Activated CD8-positive, alpha-beta T cell treated with anti-CD3 and anti-CD28 coated beads for 36 hours (primary cell): ENCODE measurements around the gene LMX1B. TPM values are rescaled to one million over a fixed set of nuclear protein-coding genes. Genes with fewer than 3 reads are reported as not detected.

ENCODE experiments used
- ATAC-seq: fragments of 200-7000 bp; cut with Tn5 transposase; one replicate; pipeline ENCODE4 v1.10.0; 2021; ENCODE audit warnings: mild to moderate bottlenecking, moderate library complexity
- CTCF ChIA-PET: fragments of 350-600 bp; sonication (Branson Sonifier 250); formaldehyde crosslinking; loops from one replicate; lab custom pipeline; 2021; ENCODE audit warnings: antibody characterized with exemption; lab: Charles Lee
- POLR2A ChIA-PET: fragments of 350-600 bp; sonication (Branson Sonifier 250); formaldehyde crosslinking; loops from one replicate; lab custom pipeline; 2021; ENCODE audit warnings: antibody characterized with exemption; lab: Charles Lee
- DNase-seq: peaks from one replicate; pipeline ENCODE4 v3.0.0-alpha.2; 2020
- H3K27ac Mint-ChIP-seq: one replicate; pipeline ENCODE4 v1.8.0; 2021; ENCODE audit warnings: mild to moderate bottlenecking, mixed read lengths
- H3K27me3 Mint-ChIP-seq: one replicate; pipeline ENCODE4 v1.8.0; 2021; ENCODE audit warnings: mixed read lengths
- H3K36me3 Mint-ChIP-seq: one replicate; pipeline ENCODE4 v1.8.0; 2021; ENCODE audit warnings: low read depth, mixed read lengths
- H3K4me1 Mint-ChIP-seq: one replicate; pipeline ENCODE4 v1.8.0; 2021; ENCODE audit warnings: low read depth, mixed read lengths
- H3K4me3 Mint-ChIP-seq: one replicate; pipeline ENCODE4 v1.8.0; 2021; ENCODE audit warnings: mild to moderate bottlenecking, moderate library complexity, mixed read lengths
- H3K9me3 Mint-ChIP-seq: one replicate; pipeline ENCODE4 v1.8.0; 2021; ENCODE audit warnings: mixed read lengths
- intact Hi-C: fragments of 100-400 bp; cut with micrococcal nuclease; formaldehyde crosslinking; loops from one replicate; pipeline ENCODE4 v1.10.0; 2022
- total RNA-seq, 2 experiments: library from RNA; stranded (reverse); gene quantifications; one replicate each; pipeline ENCODE4 v1.2.3, GENCODE V29; 2021
- TF ChIP-seq, protein P1 (sequence below): fragments of 200-600 bp; IDR thresholded peaks from one replicate; pipeline ENCODE4 v1.8.0; 2022; ENCODE audit warnings: antibody characterized with exemption, mild to moderate bottlenecking

LMX1B gene
- total RNA-seq, 2 experiments from 2014 or later, result not detected

DNA sequence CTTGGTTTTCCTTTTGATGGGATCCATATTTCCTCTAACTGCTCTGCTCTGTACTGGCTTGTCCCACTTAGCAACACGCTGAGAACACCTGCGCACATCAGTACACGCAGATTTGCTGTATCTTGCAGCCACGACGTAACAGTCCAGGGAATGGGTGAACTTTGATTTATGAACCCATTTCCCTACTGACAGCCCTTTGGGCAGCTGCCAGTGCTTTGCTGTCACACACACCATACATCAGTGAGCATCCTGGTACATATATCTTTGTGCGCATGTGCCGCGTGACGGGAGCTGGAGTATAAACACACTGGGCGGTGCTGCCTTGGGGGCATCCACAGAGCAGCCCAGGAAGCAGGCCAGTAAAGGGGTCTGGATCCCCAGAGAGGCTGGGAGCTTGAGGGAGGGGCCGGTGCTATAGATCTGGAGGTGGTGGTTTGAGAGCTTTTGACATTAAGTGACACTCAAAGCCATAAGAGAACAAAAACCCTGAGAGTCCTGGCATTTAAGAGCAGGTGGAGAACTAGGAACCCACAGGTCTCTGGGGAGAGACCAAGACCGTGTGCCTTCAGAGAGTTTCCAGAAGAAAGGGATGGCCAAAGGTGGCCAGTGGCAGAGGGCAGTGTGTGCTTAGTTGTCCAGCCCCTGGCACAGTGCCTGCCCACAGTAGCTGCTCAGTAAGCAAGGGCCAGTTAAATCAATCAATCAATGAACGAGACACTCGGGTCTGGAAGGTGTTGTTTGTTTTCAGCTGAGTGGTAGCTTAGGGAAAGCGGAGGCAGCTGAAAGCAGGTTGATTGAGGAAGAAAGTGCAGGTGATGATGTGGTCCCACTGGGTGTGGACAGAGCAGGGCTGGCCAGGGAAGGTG is 53.7 kb downstream of the LMX1B start:
- intact Hi-C loops, result no loop called here
- peaks cover 27% of the 10 kb centered on the region for H3K27me3 Mint-ChIP-seq
- no peak overlapping the region for H3K27ac Mint-ChIP-seq
- no peaks in the 10 kb centered on the region for H3K36me3 Mint-ChIP-seq
- no peak for ATAC-seq
- H3K4me1 Mint-ChIP-seq, result no peaks in the 10 kb centered on the region
- TF ChIP-seq, protein P1, sequence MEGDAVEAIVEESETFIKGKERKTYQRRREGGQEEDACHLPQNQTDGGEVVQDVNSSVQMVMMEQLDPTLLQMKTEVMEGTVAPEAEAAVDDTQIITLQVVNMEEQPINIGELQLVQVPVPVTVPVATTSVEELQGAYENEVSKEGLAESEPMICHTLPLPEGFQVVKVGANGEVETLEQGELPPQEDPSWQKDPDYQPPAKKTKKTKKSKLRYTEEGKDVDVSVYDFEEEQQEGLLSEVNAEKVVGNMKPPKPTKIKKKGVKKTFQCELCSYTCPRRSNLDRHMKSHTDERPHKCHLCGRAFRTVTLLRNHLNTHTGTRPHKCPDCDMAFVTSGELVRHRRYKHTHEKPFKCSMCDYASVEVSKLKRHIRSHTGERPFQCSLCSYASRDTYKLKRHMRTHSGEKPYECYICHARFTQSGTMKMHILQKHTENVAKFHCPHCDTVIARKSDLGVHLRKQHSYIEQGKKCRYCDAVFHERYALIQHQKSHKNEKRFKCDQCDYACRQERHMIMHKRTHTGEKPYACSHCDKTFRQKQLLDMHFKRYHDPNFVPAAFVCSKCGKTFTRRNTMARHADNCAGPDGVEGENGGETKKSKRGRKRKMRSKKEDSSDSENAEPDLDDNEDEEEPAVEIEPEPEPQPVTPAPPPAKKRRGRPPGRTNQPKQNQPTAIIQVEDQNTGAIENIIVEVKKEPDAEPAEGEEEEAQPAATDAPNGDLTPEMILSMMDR, result no peak
- no peaks in the 10 kb centered on the region for H3K9me3 Mint-ChIP-seq
- no peak overlapping the region for H3K4me3 Mint-ChIP-seq
- ChIA-PET POLR2A (no interaction called here), CTCF (interaction anchor here (0.9 kb wide), 1 partner anchor 23 kb away, joined by 3 read pairs; no protein-coding TSS in a partner anchor)
- DNase-seq, result no peak

DNA sequence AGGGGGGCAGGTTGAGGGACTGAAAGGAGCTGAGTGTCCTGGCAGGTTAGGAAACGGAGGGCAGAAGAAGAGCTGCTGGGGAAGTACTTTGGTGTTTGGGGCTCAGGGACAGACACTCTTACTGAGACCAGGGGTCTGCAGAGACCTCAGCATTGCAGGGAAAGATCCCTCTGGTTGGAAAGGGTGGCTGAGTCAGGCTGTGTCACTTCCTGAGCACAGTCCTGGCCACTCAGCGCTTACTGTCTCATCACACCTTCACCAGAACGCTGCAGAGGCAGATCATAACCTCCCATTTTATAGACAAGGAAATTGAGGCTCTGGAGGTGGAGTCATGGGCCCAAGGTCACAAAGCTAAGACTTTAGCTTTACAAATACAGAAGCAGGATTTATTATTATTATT is 54.3 kb downstream of the LMX1B start:
- TF ChIP-seq, protein P1, result no peak
- Mint-ChIP-seq H3K36me3 (no peaks in the 10 kb centered on the region), H3K4me1 (no peaks in the 10 kb centered on the region), H3K27ac (no peak overlapping the region), H3K4me3 (no peak overlapping the region), H3K27me3 (peaks cover 26% of the 10 kb centered on the region), H3K9me3 (no peaks in the 10 kb centered on the region)
- ChIA-PET CTCF (interaction anchor here (0.9 kb wide), 1 partner anchor 22 kb away, joined by 3 read pairs; no protein-coding TSS in a partner anchor), POLR2A (interaction anchor here (0.6 kb wide), 1 partner anchor 31 kb away, joined by 3 read pairs; no protein-coding TSS in a partner anchor)
- intact Hi-C loops, result no loop called here
- ATAC-seq (no peak), DNase-seq (no peak)

DNA sequence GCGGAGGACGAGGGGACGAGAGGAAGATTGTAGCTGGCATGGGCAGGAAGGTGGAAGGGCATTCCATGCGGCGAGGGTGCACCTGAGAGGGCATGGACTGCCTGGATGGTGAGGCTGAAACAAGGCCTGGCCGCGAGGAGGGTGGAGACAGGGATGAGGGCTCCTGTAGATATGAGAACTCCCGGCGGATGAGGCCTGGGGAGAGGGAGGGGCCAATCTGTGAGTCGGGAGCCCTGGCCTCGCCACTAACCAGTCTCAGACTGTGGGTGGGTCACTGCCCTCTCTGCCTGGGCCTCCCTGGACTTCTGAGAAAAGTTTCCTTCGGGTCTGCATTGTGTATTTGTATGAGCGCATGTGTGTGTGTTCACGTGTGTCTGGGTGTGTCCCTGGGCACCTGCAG is 55.4 kb downstream of the LMX1B start:
- TF ChIP-seq, protein P1, result no peak
- intact Hi-C loops, result no loop called here
- Mint-ChIP-seq H3K4me3 (no peak overlapping the region), H3K27ac (no peak overlapping the region), H3K36me3 (no peaks in the 10 kb centered on the region), H3K9me3 (no peaks in the 10 kb centered on the region), H3K27me3 (peaks cover 30% of the 10 kb centered on the region), H3K4me1 (no peaks in the 10 kb centered on the region)
- ChIA-PET POLR2A (no interaction called here), CTCF (no interaction called here)
- ATAC-seq, result no peak
- no peak for DNase-seq

DNA sequence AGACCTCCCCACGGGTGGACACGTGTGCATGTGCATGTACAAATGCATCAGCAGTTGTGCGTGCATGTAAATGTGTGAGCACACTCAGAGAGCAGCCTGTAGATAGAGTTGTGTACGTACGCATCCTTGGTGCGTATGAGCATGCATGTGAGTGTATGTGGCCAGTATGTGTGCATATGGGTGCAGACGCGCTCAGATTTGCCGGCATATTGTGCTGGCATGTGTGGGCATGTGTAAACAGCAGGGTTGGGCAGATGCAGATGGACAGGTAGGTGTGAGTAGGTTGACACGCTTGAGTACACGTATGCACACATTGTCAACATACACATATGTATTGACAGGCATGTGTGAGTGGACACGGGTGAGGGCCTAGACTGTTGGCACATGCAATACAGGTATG is 56.5 kb downstream of the LMX1B start:
- Mint-ChIP-seq H3K27ac (no peak overlapping the region), H3K9me3 (no peaks in the 10 kb centered on the region), H3K27me3 (peaks cover 38% of the 10 kb centered on the region), H3K36me3 (no peaks in the 10 kb centered on the region), H3K4me1 (no peaks in the 10 kb centered on the region), H3K4me3 (no peak overlapping the region)
- CTCF ChIA-PET, result interaction anchor here (0.9 to 1.2 kb wide), 2 partner anchors 20 kb away, joined by 4 to 5 read pairs; no protein-coding TSS in a partner anchor
- POLR2A ChIA-PET, result interaction anchor here (1.7 kb wide), 1 partner anchor 9 kb away, joined by 4 read pairs; no protein-coding TSS in a partner anchor
- TF ChIP-seq, protein P1, result no peak
- ATAC-seq (no peak), DNase-seq (no peak)
- intact Hi-C loops, result no loop called here

DNA sequence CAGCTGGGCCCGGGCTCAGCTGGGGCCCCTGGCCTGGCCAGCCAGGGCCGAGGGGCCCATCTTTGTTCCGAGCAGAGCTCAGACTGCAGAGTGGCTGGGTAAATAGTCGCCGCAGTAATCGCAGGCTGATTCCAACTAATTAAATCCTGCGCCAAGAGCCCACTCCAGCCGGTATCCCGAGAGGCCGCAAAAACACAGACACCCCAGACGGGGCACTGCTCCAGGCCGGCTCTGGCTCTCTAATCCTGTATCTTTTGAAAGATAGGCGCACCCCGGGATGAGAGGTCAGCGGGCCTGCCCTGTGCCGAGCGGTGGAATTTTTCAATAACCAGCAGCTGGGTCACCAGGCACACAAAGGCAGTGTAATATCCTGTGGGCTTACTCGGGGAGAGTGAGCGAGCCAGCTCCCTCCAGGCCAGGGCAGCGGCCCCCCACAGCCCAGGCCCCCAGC is 57.7 kb downstream of the LMX1B start:
- ChIA-PET CTCF (interaction anchor here (0.9 to 1.2 kb wide), 2 partner anchors 19 to 22 kb away, joined by 4 to 5 read pairs; no protein-coding TSS in a partner anchor), POLR2A (interaction anchor here (1.7 kb wide), 1 partner anchor 8 kb away, joined by 4 read pairs; no protein-coding TSS in a partner anchor)
- no peak for ATAC-seq
- TF ChIP-seq, protein P1, result no peak
- Mint-ChIP-seq H3K4me1 (no peaks in the 10 kb centered on the region), H3K4me3 (no peak overlapping the region), H3K36me3 (no peaks in the 10 kb centered on the region), H3K27ac (no peak overlapping the region), H3K9me3 (no peaks in the 10 kb centered on the region), H3K27me3 (peaks cover 33% of the 10 kb centered on the region)
- no peak for DNase-seq
- intact Hi-C loops, result no loop called here
